ENCODE data around the gene DTNB.
"Not testable (repeated sequence)": the region's sequence is repeated elsewhere in the genome, so short reads cannot be mapped to it uniquely, and the experiment has no call there.

Gene DTNB

DNA sequence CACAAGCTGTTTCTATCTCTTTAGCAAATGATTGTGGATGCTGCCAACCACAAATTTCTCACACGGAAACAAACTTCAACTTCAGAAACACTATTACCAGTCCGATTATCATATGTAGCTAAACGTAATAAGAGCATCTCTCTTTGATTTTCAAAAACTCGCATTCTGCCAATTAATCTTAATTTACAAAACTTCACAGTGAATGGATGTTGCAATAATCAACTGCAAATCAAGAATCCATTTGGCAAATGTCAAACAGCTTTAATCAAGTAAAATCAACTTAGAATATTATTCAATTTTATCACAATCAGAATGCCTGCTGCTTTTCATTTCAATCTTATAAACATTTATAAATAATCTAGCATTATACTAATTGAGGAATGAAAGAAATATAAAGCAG is 54.2 kb downstream of the DTNB start:
- no peak for DNase-seq

- no peak for DNase-seq
Observed at GRCh38 chr2:25618676-25619075, 54.7 kb downstream of the DTNB start.

GRCh38 chr2:25617948-25618646 is 55.3 kb downstream of the DTNB start:
- no peak for DNase-seq

DNA sequence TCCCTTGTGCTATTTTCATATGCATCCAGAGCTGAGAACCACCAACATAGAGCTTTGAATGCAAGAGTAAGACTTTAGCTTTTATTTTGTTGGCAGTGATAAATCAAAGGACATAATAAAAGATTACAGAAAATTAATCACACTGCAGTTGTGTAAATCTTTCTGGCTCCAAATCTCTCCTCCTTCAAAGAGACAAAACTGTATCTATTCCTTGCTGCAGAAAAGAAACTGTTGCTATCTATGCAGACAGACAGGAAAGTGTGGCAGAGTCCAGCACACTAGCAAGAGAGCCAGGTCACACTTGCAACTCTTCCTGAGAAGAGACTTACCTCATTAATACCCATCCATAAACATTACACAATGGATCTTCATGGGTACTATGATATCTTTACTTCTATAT is 57.5 kb downstream of the DTNB start:
- DNase-seq = no peak

DNA sequence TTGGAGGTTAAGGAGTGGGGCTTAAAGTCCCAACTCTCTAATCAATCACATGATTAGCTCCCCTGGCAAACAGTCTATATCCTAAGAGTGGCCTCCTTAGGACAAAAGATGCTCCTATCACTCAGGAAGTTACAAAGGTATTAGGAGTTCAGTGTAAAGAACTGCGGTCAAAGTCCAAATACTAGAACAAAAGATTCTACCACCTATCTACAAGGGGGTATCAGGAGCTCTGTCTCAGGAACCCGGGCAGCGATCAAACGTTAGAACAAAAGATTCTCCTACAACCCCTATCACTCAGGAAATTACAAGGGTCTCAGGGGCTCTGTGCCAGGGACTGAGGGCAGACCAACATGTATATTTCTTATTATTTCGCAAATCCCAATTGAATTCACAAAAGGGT is 58.0 kb downstream of the DTNB start:
- no peak for DNase-seq

GRCh38 chr2:25614711-25615110 is 58.7 kb downstream of the DTNB start:
- DNase-seq = no peak

DNA sequence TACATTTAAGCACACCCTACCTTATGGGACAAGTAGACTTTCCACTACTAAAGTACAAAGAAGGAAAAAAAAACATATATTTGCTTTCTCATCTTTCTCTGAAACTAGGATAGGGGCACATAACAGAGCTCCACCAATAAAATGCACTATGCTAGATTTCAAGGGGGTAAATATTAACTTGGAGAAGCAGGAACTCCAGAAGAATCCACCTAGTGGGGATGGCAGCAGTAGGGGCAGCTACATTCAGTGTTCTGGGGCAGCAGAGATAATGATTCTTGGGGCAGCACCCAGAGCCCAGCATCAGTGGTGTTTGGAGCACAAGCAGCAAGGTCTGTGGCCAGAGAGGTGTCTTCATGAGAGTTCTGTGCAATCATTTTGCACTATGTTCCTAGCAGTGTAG is 64.7 kb downstream of the DTNB start:
- no peak for DNase-seq

- DNase-seq = peak; percentile 6
Observed at GRCh38 chr2:25606892-25607291, 66.5 kb downstream of the DTNB start.

GRCh38 chr2:25602333-25602723 is 71.0 kb downstream of the DTNB start:
- no peak for DNase-seq

GRCh38 chr2:25601711-25602332 is 71.6 kb downstream of the DTNB start:
- not testable (repeated sequence) for DNase-seq

DNA sequence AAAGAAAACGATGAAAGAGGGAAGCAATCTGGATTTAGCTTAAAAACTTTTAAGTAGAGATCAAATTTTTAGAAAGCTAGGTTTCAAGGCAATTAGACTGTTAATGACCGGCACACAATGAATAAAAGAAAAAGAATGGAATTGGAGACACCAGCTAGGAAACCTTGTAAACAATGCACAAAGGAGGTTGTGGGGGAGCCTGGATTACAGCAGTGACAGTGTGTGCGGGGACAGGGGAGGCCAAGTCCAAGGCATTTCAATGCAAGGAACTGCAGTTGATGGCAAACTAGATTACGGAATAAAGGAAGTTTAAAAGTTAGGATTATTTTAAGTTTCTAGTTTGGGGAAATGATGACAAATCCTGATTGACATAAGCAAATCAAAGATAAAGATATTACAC is 74.5 kb downstream of the DTNB start:
- DNase-seq = no peak

- DNase-seq = no peak
Observed at GRCh38 chr2:25598332-25598731, 75.0 kb downstream of the DTNB start.

DNA sequence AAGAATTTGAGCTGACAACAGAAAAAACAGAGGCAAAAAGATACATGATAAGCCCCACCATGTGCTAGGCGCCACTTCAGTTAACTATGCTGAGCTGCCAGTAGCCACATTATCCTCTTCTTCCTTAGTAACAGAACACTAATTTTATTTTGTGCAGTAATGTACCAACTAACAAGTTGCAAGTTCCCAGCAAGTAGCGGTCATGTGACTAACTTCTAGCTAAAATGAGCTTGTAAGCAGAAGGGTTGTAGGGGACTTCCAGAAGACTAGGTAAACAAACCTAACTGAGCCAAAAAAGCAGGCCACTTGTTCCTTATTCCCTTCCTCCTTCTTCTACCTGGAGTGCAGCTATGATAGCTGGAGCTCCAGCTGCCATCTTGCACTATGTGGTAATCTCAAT is 75.5 kb downstream of the DTNB start:
- no peak for DNase-seq

DNA sequence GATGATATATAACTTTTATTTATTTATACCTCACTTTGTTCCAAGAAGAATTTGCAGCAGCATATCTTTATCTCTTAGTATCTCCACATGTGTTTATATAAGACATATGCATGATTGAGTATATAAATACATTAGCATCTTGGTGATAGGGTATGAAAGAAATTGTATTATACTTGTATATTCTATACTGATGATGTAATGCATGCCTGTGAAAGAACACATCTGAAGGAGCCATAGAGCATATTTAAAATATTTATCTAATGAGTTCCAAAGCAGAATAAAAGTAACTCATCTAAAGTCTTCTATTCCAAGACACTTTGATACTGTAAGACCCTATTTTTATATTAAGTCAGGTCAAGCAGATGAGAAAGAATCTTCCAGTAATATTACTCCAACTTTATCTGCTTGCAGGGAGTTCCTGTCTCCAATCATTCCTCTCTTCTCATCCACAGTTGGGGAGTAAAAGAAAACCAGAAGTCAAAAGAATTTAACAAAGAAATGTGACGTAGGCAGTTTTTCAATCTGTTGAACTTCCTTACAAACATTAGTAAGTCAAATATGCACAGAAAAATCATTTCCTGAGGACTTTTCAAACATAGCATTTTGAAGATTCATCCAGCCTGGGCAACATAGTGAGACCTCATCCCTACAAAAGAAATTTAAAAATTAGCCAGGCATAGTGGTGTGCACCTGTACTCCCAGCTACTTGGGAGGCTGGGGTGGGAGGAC is 76.7 kb downstream of the DTNB start:
- no peak for DNase-seq

DNA sequence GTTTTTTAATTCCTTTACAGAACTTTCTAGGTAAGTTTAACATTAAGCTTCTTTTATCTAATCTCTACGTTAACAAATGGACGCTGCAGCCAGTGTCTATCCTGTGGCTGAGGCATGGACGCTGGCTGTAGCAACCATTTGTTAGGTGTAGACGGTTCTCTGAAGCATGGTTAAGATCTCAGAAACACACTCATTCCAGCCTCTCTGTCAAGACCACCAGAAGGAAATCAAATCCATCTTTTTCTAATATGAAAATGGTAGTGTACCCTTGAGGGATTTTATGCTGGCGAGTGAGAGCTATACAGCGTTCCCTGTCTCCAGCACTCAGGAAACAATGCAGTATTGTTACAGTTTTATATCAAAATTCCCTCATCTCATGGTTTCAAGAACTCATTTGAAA is 78.0 kb downstream of the DTNB start:
- DNase-seq = no peak

DNA sequence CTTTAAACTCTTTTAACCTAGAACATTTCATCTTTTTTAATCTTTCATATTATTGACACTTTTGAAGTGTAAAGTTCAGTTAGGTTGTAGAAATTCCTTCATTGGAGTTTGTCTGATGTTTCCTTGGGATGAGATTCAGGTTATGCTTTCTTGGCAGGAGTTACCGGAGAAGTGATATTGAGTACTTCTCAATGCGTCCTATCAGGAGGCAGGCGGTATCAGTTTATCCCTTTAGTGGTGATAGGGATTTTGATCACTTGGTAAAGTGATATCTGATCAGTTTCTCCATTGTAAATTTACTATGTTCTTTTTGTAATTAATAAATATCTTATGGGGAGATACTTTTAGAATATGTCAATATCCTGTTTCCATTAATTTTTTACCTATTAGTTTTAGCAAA is 78.4 kb downstream of the DTNB start:
- no peak for DNase-seq

DNA sequence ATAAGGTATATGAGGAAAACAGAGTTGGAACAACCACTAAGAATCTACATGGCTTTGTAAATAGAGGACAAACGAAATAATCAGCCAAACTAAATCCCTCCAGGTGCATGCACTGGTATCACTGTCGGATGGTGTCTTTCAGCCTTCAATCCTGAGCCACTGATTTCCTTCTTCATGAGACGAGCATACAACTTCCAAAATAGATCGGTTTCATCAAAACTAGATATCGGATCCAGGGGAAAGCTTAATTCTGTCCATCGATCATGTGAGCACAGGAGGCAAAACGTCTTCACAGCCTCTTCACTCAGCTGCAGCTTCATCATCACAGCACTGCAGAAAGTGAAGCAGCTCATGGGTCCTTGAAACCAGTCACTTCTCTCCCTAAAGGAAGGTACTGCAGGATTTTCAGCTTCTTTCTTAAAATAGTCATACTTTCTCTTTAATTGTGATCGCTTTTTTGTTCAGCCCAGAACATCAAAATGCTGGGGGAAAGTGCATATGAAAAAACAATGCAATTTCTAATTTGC is 80.5 kb downstream of the DTNB start:
- no peak for DNase-seq

DNA sequence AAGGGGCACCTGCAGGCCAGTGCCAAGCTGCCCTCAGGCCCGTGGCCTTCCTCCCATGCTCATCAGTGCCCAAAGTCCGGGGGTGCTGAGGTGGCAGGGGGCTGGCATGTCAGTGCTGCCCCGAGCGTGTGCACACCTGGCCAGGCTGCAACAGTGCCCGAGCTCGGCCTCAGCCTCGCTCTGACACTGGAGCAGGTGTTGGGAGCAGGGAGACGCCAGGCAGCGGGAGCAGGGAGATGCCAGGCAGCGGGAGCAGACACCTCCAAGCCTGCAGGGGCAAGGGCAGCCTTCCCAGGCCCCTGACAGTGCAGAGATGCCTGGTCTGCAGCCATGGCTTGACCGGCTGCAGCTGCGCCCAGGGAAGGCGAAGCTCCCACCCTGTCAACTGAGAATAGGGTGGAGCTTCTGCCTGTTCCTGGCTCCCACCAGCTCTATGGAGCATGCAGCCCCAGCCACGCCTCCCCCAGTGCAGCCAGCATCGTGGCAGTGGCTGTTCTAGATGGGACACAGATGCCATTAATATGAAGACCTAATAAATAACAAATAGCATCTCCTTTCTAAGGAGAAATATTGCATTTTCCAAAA is 82.4 kb downstream of the DTNB start:
- no peak for DNase-seq

DNA sequence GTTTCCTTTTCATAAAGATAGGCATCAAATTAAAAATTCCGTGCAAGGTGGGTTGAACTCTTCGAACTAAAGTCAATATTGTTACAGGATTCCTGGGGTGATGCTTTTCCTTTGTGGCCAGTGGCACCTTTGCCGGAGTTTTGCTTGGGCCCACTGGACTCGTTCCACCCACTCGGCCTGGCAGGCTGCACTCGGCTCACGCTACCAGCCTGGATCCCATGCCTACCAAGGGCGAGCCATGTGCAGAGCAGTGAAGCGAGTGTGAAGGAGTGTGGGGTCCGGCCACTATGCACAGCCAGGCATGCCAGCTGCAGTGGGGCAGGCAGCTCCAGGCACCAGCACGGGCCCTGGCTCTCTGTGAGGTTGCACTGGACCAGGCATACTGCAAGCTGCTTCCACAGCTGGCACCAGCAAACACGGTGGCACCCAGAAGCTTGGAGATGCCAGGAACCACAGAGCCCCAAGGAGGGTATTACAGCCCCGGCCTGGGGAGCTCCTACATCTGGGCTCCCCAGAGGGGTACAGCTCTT is 83.6 kb downstream of the DTNB start:
- DNase-seq = no peak

- no peak for DNase-seq
Observed at GRCh38 chr2:25588576-25588975, 84.8 kb downstream of the DTNB start.

DNA sequence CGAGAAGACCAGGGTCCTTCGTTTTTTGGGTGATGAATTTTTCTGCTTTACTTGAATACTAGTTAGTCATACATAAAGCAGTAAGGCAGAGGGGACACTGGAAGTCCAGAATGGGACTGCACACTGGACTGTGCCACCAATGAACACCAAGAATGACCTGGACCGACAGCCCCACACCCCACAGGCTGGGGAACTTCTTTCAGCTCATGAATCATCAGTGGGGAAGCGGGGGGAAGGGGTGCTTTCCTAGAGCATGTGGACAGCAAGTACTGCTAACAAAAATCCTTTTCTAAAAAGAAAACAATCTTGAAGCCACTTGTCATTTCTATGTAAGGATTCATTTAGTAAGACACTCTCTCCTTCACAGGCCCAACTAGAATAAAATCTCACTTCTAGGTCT is 86.0 kb downstream of the DTNB start:
- peak; percentile 29 for DNase-seq

GRCh38 chr2:25586726-25587144 is 86.6 kb downstream of the DTNB start:
- peak; percentile 33 for DNase-seq

DNA sequence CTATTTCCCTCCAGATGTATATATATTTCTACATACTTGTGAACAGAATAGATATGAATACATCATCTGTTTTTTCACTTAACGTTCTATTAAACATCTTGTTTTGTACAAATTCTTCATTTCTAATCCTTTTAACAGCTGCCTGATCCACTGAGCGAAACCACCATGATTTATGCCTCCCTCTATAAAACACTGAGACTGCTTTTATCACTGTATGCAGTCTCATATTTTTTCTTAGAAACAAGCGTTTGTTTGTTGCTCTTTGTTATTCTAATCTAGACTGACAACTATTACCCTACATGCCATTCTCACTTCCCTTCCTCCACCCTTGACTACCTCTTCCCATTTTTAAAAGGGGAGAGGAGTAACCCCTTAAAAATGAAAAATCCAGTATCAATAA is 88.2 kb downstream of the DTNB start:
- DNase-seq = no peak
